Neural cell (in vitro differentiated cells): ENCODE results near the gene FOXE3. TPM values are rescaled to one million over a fixed set of nuclear protein-coding genes. Genes with fewer than 3 reads are reported as not detected.

Source experiments
- H2AFZ ChIP-seq: fragments of 200-600, 300-800 bp; sonication (generic), shearing (Covaris generic); 2 replicates; pipeline ENCODE4 v1.6.0; 2014; ENCODE audit warnings: low read depth, mild to moderate bottlenecking, antibody characterized with exemption, low read length, moderate library complexity
- H3F3A ChIP-seq: fragments of 200-600 bp; shearing (Covaris generic); 2 replicates; pipeline ENCODE4 v1.6.1; 2016; ENCODE audit warnings: mild to moderate bottlenecking, moderate library complexity, mixed read lengths, antibody characterized with exemption, low read length; ENCODE audit not compliant: insufficient read depth, poor library complexity, severe bottlenecking
- H3K27ac ChIP-seq: fragments of 200-600, 300-800 bp; sonication (generic), shearing (Covaris generic); 2 replicates; pipeline ENCODE4 v1.5.1; 2014; ENCODE audit warnings: mild to moderate bottlenecking, low read length, moderate library complexity
- H3K27me3 ChIP-seq: fragments of 300-800, 200-600 bp; sonication (generic), shearing (Covaris generic); 2 replicates; pipeline ENCODE4 v1.6.0; 2014; ENCODE audit warnings: mild to moderate bottlenecking, low read depth, low read length, moderate library complexity; ENCODE audit not compliant: insufficient read depth
- H3K36me3 ChIP-seq: fragments of 300-800, 200-600 bp; sonication (generic), shearing (Covaris generic); 2 replicates; pipeline ENCODE4 v1.5.1; 2014; ENCODE audit warnings: mild to moderate bottlenecking, antibody characterized with exemption, low read length, moderate library complexity; ENCODE audit not compliant: insufficient read depth
- H3K4me2 ChIP-seq: fragments of 300-800, 200-600 bp; sonication (generic), shearing (Covaris generic); 2 replicates; pipeline ENCODE4 v1.6.0; 2014; ENCODE audit warnings: mild to moderate bottlenecking, low read length
- H3K4me3 ChIP-seq: fragments of 300-800, 200-600 bp; sonication (generic), shearing (Covaris generic); 2 replicates; pipeline ENCODE4 v1.5.1; 2014; ENCODE audit warnings: mild to moderate bottlenecking, low read length, moderate library complexity
- H3K79me2 ChIP-seq: fragments of 200-600 bp; shearing (Covaris generic); replicated peaks from 2 replicates; pipeline ENCODE4 v1.6.0; 2014; ENCODE audit warnings: mild to moderate bottlenecking, low read length, moderate library complexity; ENCODE audit not compliant: insufficient read depth
- H3K9ac ChIP-seq: fragments of 300-800, 200-600 bp; sonication (generic), shearing (Covaris generic); 2 replicates; pipeline ENCODE4 v1.6.1; 2016; ENCODE audit warnings: mild to moderate bottlenecking, low read length, mixed read lengths
- H3K9me2 ChIP-seq: fragments of 200-600 bp; shearing (Covaris generic); 2 replicates; pipeline ENCODE4 v1.6.1; 2016; ENCODE audit warnings: mild to moderate bottlenecking, low read length, mixed read lengths; ENCODE audit not compliant: insufficient read depth
- H3K9me3 ChIP-seq: fragments of 200-600, 300-800 bp; sonication (generic), shearing (Covaris generic); 2 replicates; pipeline ENCODE4 v1.6.1; 2016; ENCODE audit warnings: mild to moderate bottlenecking, mixed run types, low read length, moderate library complexity, mixed read lengths
- H4K20me1 ChIP-seq: fragments of 200-600 bp; shearing (Covaris generic); 2 replicates; pipeline ENCODE4 v1.6.1; 2016; ENCODE audit warnings: mild to moderate bottlenecking, mixed run types; ENCODE audit not compliant: insufficient read depth
- EP300 ChIP-seq: fragments of 450-650 bp; conservative IDR thresholded peaks from 2 replicates; pipeline ENCODE4 v1.6.1; 2014; ENCODE audit warnings: antibody characterized with exemption, mild to moderate bottlenecking, moderate library complexity; ENCODE audit not compliant: poor library complexity, severe bottlenecking
- EZH2 ChIP-seq: fragments of 200-600, 300-800 bp; shearing (Covaris generic), sonication (generic); IDR thresholded peaks from 2 replicates; pipeline ENCODE4 v1.6.1; 2014; ENCODE audit warnings: antibody characterized with exemption, low read length, borderline replicate concordance, mild to moderate bottlenecking; ENCODE audit not compliant: insufficient read depth, poor library complexity, severe bottlenecking
- MXI1 ChIP-seq: fragments of 450-650 bp; conservative IDR thresholded peaks from 2 replicates; pipeline ENCODE4 v1.6.1; 2014; ENCODE audit warnings: antibody characterized with exemption, mild to moderate bottlenecking; ENCODE audit not compliant: poor library complexity, severe bottlenecking
- POLR2AphosphoS5 ChIP-seq: IDR thresholded peaks from 2 replicates; pipeline ENCODE4 v1.6.1; 2012
- RAD21 ChIP-seq: fragments of 450-650 bp; conservative IDR thresholded peaks from 2 replicates; pipeline ENCODE4 v1.6.1; 2014; ENCODE audit warnings: antibody characterized with exemption, mild to moderate bottlenecking, moderate library complexity
- SMC3 ChIP-seq: fragments of 450-650 bp; conservative IDR thresholded peaks from 2 replicates; pipeline ENCODE4 v1.6.1; 2014; ENCODE audit warnings: antibody characterized with exemption, mild to moderate bottlenecking, moderate library complexity; ENCODE audit not compliant: poor library complexity
- TAF1 ChIP-seq: IDR thresholded peaks from 2 replicates; pipeline ENCODE4 v1.6.1; 2012; ENCODE audit warnings: low read depth
- polyA plus RNA-seq: library from polyadenylated mRNA; depleted of rRNA; stranded (reverse); fragments of >200 nt; gene quantifications from 2 replicates; pipeline ENCODE4 v1.2.3, GENCODE V29; 2014
- TF ChIP-seq, protein P1 (sequence below): IDR thresholded peaks from 2 replicates; pipeline ENCODE4 v1.6.1; 2012; ENCODE audit warnings: borderline replicate concordance
- TF ChIP-seq, protein P2 (sequence below): fragments of 450-650 bp; IDR thresholded peaks from 2 replicates; pipeline ENCODE4 v1.5.1; 2014; ENCODE audit warnings: antibody characterized with exemption, mild to moderate bottlenecking, moderate library complexity; ENCODE audit not compliant: poor library complexity, severe bottlenecking

FOXE3 gene
- polyA plus RNA-seq, 1 donor from 2014 or later: not detected

GRCh38 chr1:47405697-47406096 lies 10.4 kb upstream of the FOXE3 start:
- Histone ChIP-seq H3K4me2 (no peak overlapping the region), H4K20me1 (no peaks in the 10 kb centered on the region), H2AFZ (no peak overlapping the region), H3K36me3 (no peaks in the 10 kb centered on the region), H3K27ac (no peak overlapping the region), H3F3A (no peaks in the 10 kb centered on the region), H3K79me2 (no peaks in the 10 kb centered on the region), H3K4me3 (no peak overlapping the region), H3K9me2 (no peaks in the 10 kb centered on the region), H3K9me3 (no peaks in the 10 kb centered on the region), H3K9ac (no peak overlapping the region), H3K27me3 (no peaks in the 10 kb centered on the region)
- TF ChIP-seq POLR2AphosphoS5 (no peak), MXI1 (no peak), TAF1 (no peak), EZH2 (no peak), RAD21 (no peak), SMC3 (no peak), EP300 (no peak)
- TF ChIP-seq, protein P1, sequence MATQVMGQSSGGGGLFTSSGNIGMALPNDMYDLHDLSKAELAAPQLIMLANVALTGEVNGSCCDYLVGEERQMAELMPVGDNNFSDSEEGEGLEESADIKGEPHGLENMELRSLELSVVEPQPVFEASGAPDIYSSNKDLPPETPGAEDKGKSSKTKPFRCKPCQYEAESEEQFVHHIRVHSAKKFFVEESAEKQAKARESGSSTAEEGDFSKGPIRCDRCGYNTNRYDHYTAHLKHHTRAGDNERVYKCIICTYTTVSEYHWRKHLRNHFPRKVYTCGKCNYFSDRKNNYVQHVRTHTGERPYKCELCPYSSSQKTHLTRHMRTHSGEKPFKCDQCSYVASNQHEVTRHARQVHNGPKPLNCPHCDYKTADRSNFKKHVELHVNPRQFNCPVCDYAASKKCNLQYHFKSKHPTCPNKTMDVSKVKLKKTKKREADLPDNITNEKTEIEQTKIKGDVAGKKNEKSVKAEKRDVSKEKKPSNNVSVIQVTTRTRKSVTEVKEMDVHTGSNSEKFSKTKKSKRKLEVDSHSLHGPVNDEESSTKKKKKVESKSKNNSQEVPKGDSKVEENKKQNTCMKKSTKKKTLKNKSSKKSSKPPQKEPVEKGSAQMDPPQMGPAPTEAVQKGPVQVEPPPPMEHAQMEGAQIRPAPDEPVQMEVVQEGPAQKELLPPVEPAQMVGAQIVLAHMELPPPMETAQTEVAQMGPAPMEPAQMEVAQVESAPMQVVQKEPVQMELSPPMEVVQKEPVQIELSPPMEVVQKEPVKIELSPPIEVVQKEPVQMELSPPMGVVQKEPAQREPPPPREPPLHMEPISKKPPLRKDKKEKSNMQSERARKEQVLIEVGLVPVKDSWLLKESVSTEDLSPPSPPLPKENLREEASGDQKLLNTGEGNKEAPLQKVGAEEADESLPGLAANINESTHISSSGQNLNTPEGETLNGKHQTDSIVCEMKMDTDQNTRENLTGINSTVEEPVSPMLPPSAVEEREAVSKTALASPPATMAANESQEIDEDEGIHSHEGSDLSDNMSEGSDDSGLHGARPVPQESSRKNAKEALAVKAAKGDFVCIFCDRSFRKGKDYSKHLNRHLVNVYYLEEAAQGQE: no peak
- TF ChIP-seq, protein P2, sequence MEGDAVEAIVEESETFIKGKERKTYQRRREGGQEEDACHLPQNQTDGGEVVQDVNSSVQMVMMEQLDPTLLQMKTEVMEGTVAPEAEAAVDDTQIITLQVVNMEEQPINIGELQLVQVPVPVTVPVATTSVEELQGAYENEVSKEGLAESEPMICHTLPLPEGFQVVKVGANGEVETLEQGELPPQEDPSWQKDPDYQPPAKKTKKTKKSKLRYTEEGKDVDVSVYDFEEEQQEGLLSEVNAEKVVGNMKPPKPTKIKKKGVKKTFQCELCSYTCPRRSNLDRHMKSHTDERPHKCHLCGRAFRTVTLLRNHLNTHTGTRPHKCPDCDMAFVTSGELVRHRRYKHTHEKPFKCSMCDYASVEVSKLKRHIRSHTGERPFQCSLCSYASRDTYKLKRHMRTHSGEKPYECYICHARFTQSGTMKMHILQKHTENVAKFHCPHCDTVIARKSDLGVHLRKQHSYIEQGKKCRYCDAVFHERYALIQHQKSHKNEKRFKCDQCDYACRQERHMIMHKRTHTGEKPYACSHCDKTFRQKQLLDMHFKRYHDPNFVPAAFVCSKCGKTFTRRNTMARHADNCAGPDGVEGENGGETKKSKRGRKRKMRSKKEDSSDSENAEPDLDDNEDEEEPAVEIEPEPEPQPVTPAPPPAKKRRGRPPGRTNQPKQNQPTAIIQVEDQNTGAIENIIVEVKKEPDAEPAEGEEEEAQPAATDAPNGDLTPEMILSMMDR: no peak

DNA sequence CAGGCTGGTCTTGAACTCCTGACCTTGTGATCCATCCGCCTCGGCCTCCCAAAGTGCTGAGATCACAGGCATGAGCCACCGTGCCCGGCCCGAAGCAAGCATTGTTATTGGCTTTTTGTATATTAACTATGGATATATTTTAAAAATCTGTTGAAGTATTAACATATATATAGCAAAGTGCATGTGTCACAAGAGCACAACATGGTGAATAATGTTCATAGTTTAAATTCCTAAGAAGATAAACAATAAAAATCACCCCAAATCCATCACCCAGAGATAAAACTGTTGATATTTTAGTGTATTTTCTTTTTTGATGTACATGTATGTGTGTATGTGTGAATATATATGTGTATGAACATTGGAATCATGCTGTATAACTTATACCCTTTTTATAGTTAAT lies 9.1 kb upstream of the FOXE3 start:
- TF ChIP-seq, protein P1: no peak
- no peak for TF ChIP-seq RAD21
- no peak for TF ChIP-seq EP300
- TF ChIP-seq MXI1: no peak
- TF ChIP-seq POLR2AphosphoS5: no peak
- TF ChIP-seq EZH2: no peak
- TF ChIP-seq, protein P2: no peak
- TF ChIP-seq TAF1: no peak
- TF ChIP-seq SMC3: no peak
- no peaks in the 10 kb centered on the region for H3K9me2 ChIP-seq

More for the DNA sequence above, 9.1 kb upstream of the FOXE3 start:
- H3K9ac ChIP-seq: no peak overlapping the region
- H3K36me3 ChIP-seq: no peaks in the 10 kb centered on the region
- H3K79me2 ChIP-seq: no peaks in the 10 kb centered on the region
- H3K4me3 ChIP-seq: no peak overlapping the region
- H3K27me3 ChIP-seq: no peaks in the 10 kb centered on the region
- H3K27ac ChIP-seq: no peak overlapping the region
- H3K4me2 ChIP-seq: no peak overlapping the region
- no peaks in the 10 kb centered on the region for H3F3A ChIP-seq
- H4K20me1 ChIP-seq: no peaks in the 10 kb centered on the region
- H2AFZ ChIP-seq: no peak overlapping the region
- H3K9me3 ChIP-seq: no peaks in the 10 kb centered on the region
